Muscle layer of duodenum (tissue), 2 donors: ENCODE measurements around the gene ATF3.
"Not testable (repeated sequence)": the region's sequence is repeated elsewhere in the genome, so short reads cannot be mapped to it uniquely, and the experiment has no call there.

Experiments used
- H3K27ac ChIP-seq: one replicate; pipeline ENCODE4 v1.7.0; 2013; ENCODE audit warnings: mild to moderate bottlenecking, low read length
- H3K27me3 ChIP-seq: one replicate; pipeline ENCODE4 v1.7.0; 2013; ENCODE audit warnings: low read depth, mild to moderate bottlenecking, control low read depth, low read length
- H3K36me3 ChIP-seq, 2 donors: one replicate each; pipeline ENCODE4 v1.7.0; 2013; ENCODE audit warnings: low read length in 2 of 2, control low read depth in 1 of 2, mild to moderate bottlenecking in 1 of 2; ENCODE audit not compliant: insufficient read depth in 2 of 2, control insufficient read depth in 1 of 2
- H3K4me1 ChIP-seq, 2 donors: one replicate each; pipeline ENCODE4 v1.7.0; 2013; ENCODE audit warnings: low read length in 2 of 2, mild to moderate bottlenecking in 2 of 2, control low read depth in 1 of 2, moderate library complexity in 1 of 2; ENCODE audit not compliant: insufficient read depth in 2 of 2, control insufficient read depth in 1 of 2
- H3K4me3 ChIP-seq, 2 donors: one replicate each; pipeline ENCODE4 v1.7.0; 2013; ENCODE audit warnings: low read length in 2 of 2, low read depth in 1 of 2, mild to moderate bottlenecking in 1 of 2
- H3K9me3 ChIP-seq, 2 donors: one replicate each; pipeline ENCODE4 v1.7.0; 2013; ENCODE audit warnings: low read length in 2 of 2, control low read depth in 1 of 2, mild to moderate bottlenecking in 1 of 2; ENCODE audit not compliant: control insufficient read depth in 1 of 2
- donor health status: healthy.

ATF3 gene

DNA sequence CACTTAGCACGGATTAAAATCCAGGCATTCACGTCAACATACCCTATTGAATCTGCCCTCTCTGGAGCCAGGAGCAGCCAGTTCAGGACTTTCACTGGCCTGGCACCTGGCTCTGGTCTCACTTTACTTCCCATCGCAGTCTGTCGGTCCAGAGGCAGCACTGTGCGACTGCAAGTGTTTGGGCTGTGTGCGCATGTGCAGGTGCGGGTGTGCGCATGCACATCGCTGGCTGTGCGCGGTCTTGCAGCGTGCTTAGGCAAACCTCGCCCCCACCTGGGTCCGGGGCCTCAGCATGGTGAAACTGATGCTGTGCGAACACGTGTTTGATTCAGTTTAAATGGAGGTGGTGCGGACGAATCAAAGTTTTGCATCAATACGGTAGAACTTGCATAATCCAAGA lies 38.0 kb downstream of the ATF3 start:
- no peaks in the 10 kb centered on the region for H3K4me1 ChIP-seq
- no peaks in the 10 kb centered on the region for H3K9me3 ChIP-seq
- no peak overlapping the region for H3K27ac ChIP-seq
- H3K36me3 ChIP-seq = no peaks in the 10 kb centered on the region
- H3K4me3 ChIP-seq = no peak overlapping the region
- H3K27me3 ChIP-seq = no peaks in the 10 kb centered on the region

DNA sequence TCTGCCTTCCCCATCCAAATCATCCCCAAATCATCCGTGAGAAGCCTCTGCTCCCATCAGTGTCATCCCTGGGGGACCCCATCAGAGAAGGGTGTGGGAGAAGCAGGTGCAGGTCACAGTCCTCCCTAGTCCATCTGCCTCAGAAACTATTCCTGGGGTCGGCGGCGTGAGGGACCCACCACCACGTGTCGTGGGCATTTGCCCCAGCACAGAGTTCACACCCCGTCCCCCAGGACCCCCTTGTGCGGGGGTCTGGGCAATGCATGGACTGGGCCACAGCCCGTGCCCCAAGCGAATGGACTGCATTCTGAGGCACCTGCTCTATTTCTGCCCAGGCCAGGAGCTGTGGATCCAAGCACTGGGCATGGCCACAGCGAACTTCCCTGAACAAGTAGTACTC lies 38.4 kb downstream of the ATF3 start:
- no peak overlapping the region for H3K4me3 ChIP-seq
- H3K27me3 ChIP-seq = no peaks in the 10 kb centered on the region
- no peaks in the 10 kb centered on the region for H3K9me3 ChIP-seq
- no peaks in the 10 kb centered on the region for H3K36me3 ChIP-seq
- H3K4me1 ChIP-seq = no peaks in the 10 kb centered on the region
- no peak overlapping the region for H3K27ac ChIP-seq

DNA sequence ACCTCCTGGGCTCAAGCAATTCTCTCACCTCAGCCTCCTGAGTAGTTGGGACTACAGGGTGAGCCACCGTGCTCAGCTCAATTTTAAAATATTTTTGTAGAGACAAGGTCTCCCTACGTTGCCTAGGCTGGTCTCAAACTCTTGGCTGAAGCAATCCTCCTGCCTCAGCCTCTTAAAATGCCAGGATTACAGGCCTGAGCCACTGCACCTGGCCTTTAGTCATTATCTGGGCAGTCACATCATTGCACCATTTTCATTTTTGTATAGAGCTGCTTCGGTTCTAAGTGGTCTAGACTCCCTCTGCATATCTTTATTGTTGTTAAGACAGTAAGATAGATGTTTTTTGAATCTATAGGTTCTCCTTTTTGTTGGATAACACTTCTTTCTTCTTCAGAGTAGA lies 39.9 kb downstream of the ATF3 start:
- H3K36me3 ChIP-seq = no peaks in the 10 kb centered on the region
- no peaks in the 10 kb centered on the region for H3K9me3 ChIP-seq
- H3K27me3 ChIP-seq = no peaks in the 10 kb centered on the region
- H3K27ac ChIP-seq = no peak overlapping the region
- no peak overlapping the region for H3K4me3 ChIP-seq
- no peaks in the 10 kb centered on the region for H3K4me1 ChIP-seq

- Histone ChIP-seq H3K9me3 (no peaks in the 10 kb centered on the region), H3K4me3 (no peak overlapping the region), H3K27ac (no peak overlapping the region), H3K27me3 (no peaks in the 10 kb centered on the region), H3K36me3 (no peaks in the 10 kb centered on the region), H3K4me1 (no peaks in the 10 kb centered on the region)
Observed at GRCh38 chr1:212649020-212649419, 40.5 kb downstream of the ATF3 start.

- Histone ChIP-seq H3K4me3 (no peak overlapping the region), H3K36me3 (no peaks in the 10 kb centered on the region), H3K27me3 (no peaks in the 10 kb centered on the region), H3K27ac (no peak overlapping the region), H3K4me1 (no peaks in the 10 kb centered on the region), H3K9me3 (no peaks in the 10 kb centered on the region)
Observed at GRCh38 chr1:212650228-212650627, 41.7 kb downstream of the ATF3 start.

- Histone ChIP-seq H3K4me1 (no peaks in the 10 kb centered on the region), H3K36me3 (no peaks in the 10 kb centered on the region), H3K27ac (no peak overlapping the region), H3K27me3 (no peaks in the 10 kb centered on the region), H3K9me3 (no peaks in the 10 kb centered on the region), H3K4me3 (no peak overlapping the region)
Observed at GRCh38 chr1:212651521-212651920, 43.0 kb downstream of the ATF3 start.

GRCh38 chr1:212651977-212652376 lies 43.4 kb downstream of the ATF3 start:
- H3K4me3 ChIP-seq = no peak overlapping the region
- H3K4me1 ChIP-seq = no peaks in the 10 kb centered on the region
- no peak overlapping the region for H3K27ac ChIP-seq
- no peaks in the 10 kb centered on the region for H3K36me3 ChIP-seq
- H3K9me3 ChIP-seq = no peaks in the 10 kb centered on the region
- H3K27me3 ChIP-seq = no peaks in the 10 kb centered on the region

DNA sequence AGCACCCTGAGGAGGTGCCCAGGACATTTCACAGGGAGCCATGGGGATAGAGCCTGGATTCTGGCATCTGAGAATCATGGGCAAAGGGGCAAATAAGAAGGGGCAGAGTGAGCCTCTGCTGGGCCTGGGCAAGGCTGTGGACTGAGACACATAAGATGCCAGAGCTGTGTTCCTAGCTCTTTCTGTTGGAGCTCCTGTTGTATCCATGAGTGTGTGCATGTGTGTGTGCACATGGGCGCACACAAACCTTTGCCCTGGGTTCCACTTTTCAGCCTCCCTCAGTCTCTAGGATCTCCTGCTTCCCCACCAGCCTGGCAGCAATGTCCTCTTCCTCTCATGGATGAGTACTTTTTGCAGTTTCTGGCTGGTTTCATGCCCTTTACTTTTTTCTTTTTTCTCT lies 44.0 kb downstream of the ATF3 start:
- no peak overlapping the region for H3K27ac ChIP-seq
- no peaks in the 10 kb centered on the region for H3K27me3 ChIP-seq
- H3K4me1 ChIP-seq = no peaks in the 10 kb centered on the region
- H3K9me3 ChIP-seq = no peaks in the 10 kb centered on the region
- H3K36me3 ChIP-seq = no peaks in the 10 kb centered on the region
- H3K4me3 ChIP-seq = no peak overlapping the region

DNA sequence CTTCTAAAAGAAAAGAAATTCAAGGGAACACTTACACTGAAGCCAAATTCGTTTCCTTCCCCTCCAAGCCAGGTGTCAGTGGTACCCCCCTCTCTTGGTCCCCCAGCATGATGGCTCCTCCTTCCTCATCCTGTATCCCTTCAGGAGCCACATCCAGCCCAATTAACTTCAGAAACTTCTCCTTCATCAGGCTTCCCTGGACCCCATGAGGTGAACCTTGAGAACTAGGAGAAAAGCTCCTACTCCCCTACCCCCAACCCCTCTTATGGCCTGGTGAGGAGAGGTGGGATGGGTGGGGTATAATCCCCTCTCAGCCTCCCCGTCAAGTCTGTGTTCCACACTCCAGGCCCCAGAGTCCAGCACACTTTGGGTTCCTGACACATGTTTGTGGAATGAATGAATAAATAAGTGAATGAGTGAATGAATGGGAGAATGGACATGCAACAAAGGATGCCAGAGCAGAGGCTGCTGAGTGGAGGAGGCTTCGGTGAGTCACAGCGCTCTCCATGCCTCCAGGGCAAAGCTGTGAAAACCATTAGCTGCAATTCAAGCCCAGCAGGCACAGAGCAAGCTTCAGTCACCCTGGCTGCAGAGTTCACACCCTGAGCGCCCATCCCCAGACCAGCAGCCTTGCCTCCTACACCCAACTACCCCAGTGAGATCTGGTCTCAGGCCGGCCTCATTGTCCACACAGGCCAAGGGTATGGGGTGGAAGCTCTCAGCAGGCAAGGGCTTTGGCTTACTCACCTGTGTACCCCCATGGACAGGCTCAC lies 47.3 kb downstream of the ATF3 start:
- H3K27me3 ChIP-seq = no peaks in the 10 kb centered on the region
- no peak overlapping the region for H3K27ac ChIP-seq
- no peaks in the 10 kb centered on the region for H3K4me1 ChIP-seq
- H3K9me3 ChIP-seq = no peaks in the 10 kb centered on the region
- no peaks in the 10 kb centered on the region for H3K36me3 ChIP-seq
- no peak overlapping the region for H3K4me3 ChIP-seq

GRCh38 chr1:212656730-212657129 lies 48.2 kb downstream of the ATF3 start:
- Histone ChIP-seq H3K27ac (no peak overlapping the region), H3K9me3 (no peaks in the 10 kb centered on the region), H3K4me1 (no peaks in the 10 kb centered on the region), H3K4me3 (no peak overlapping the region), H3K27me3 (no peaks in the 10 kb centered on the region), H3K36me3 (no peaks in the 10 kb centered on the region)

DNA sequence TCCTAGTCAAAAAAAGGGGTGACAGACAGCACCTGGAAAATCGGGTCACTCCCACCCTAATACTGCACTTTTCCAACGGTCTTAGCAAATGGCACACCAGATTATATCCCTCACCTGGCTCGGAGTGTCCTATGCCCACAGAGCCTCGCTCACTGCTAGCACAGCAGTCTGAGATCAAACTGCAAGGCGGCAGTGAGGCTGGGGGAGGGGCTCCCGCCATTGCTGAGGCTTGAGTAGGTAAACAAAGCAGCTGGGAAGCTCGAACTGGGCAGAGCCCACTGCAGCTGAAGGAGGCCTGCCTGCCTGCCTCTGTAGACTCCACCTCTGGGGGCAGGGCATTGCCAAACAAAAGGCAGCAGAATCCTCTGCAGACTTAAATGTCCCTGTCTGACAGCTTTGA lies 49.7 kb downstream of the ATF3 start:
- H3K36me3 ChIP-seq, H3K27ac ChIP-seq, H3K27me3 ChIP-seq, H3K4me1 ChIP-seq, H3K9me3 ChIP-seq, H3K4me3 ChIP-seq: not testable (repeated sequence)
